Measurements from ENCODE around the gene MARCO. TPM values are rescaled to one million over a fixed set of nuclear protein-coding genes. Genes with fewer than 3 reads are reported as not detected.
"Not testable (repeated sequence)": the region's sequence is repeated elsewhere in the genome, so short reads cannot be mapped to it uniquely, and the experiment has no call there.

Gene MARCO
- total RNA-seq, 1 donor, result not detected

GRCh38 chr2:119029297-119029696 lies 87.3 kb downstream of the MARCO start:
- Histone ChIP-seq H3K36me3 (ENCODE audit: insufficient read depth, low read length) (no peaks in the 10 kb centered on the region), H3K4me1 (ENCODE audit: insufficient read depth, low read length) (no peaks in the 10 kb centered on the region), H4K20me1 (ENCODE audit: insufficient read depth, low read length) (no peaks in the 10 kb centered on the region), H3K27me3 (ENCODE audit: insufficient read depth, low read length) (peaks cover 3% of the 10 kb centered on the region), H3K79me2 (ENCODE audit: insufficient read depth, low read length) (no peaks in the 10 kb centered on the region), H3K4me3 (ENCODE audit: insufficient read depth, low read length) (no peak overlapping the region), H3K4me2 (ENCODE audit: insufficient read depth, low read length) (no peak overlapping the region), H3K9me3 (ENCODE audit: low read depth, low read length) (no peaks in the 10 kb centered on the region), H3K27ac (ENCODE audit: low read depth, low read length) (no peak overlapping the region), H2AFZ (ENCODE audit: low read length) (no peak overlapping the region)
- TF ChIP-seq, protein P1, sequence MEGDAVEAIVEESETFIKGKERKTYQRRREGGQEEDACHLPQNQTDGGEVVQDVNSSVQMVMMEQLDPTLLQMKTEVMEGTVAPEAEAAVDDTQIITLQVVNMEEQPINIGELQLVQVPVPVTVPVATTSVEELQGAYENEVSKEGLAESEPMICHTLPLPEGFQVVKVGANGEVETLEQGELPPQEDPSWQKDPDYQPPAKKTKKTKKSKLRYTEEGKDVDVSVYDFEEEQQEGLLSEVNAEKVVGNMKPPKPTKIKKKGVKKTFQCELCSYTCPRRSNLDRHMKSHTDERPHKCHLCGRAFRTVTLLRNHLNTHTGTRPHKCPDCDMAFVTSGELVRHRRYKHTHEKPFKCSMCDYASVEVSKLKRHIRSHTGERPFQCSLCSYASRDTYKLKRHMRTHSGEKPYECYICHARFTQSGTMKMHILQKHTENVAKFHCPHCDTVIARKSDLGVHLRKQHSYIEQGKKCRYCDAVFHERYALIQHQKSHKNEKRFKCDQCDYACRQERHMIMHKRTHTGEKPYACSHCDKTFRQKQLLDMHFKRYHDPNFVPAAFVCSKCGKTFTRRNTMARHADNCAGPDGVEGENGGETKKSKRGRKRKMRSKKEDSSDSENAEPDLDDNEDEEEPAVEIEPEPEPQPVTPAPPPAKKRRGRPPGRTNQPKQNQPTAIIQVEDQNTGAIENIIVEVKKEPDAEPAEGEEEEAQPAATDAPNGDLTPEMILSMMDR (IDR thresholded peaks at IDR 0.05; ENCODE audit: extremely low read depth, low read depth, low read length), result no peak
- no peak for DNase-seq (ENCODE audit: insufficient read length, low spot score, missing footprints)

DNA sequence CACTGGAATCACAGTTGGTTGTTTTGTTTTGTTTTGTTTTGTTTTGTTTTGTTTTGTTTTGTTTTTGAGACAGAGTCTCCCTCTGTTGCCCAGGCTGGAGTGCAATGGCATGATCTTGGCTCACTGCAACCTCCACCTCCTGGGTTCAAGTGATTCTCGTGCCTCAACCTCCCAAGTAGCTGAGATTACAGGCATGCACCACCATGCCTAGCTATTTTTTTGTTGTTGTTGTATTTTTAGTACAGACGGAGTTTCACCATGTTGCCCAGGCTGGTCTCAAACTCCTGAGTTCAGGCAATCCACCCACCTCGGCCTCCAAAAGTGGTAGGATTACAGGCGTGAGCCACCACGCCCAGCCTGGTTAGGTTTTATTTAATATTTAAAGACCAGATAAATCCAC lies 95.9 kb downstream of the MARCO start:
- H4K20me1 ChIP-seq (ENCODE audit: insufficient read depth, low read length); DNase-seq (ENCODE audit: insufficient read length, low spot score, missing footprints); H3K9me3 ChIP-seq (ENCODE audit: low read depth, low read length); H3K36me3 ChIP-seq (ENCODE audit: insufficient read depth, low read length); H3K4me2 ChIP-seq (ENCODE audit: insufficient read depth, low read length); H3K27ac ChIP-seq (ENCODE audit: low read depth, low read length); H3K4me1 ChIP-seq (ENCODE audit: insufficient read depth, low read length); H3K4me3 ChIP-seq (ENCODE audit: insufficient read depth, low read length); H3K79me2 ChIP-seq (ENCODE audit: insufficient read depth, low read length); H2AFZ ChIP-seq (ENCODE audit: low read length); H3K27me3 ChIP-seq (ENCODE audit: insufficient read depth, low read length): not testable (repeated sequence)

- Histone ChIP-seq H3K79me2 (ENCODE audit: insufficient read depth, low read length) (no peaks in the 10 kb centered on the region), H3K27me3 (ENCODE audit: insufficient read depth, low read length) (no peaks in the 10 kb centered on the region), H3K4me2 (ENCODE audit: insufficient read depth, low read length) (no peak overlapping the region), H3K9me3 (ENCODE audit: low read depth, low read length) (no peaks in the 10 kb centered on the region), H3K4me3 (ENCODE audit: insufficient read depth, low read length) (no peak overlapping the region), H4K20me1 (ENCODE audit: insufficient read depth, low read length) (no peaks in the 10 kb centered on the region), H3K4me1 (ENCODE audit: insufficient read depth, low read length) (no peaks in the 10 kb centered on the region), H2AFZ (ENCODE audit: low read length) (no peak overlapping the region), H3K27ac (ENCODE audit: low read depth, low read length) (no peak overlapping the region), H3K36me3 (ENCODE audit: insufficient read depth, low read length) (no peaks in the 10 kb centered on the region)
- TF ChIP-seq, protein P1 (IDR thresholded peaks at IDR 0.05; ENCODE audit: extremely low read depth, low read depth, low read length), result no peak
- DNase-seq (ENCODE audit: insufficient read length, low spot score, missing footprints), result no peak
These were observed 98.7 kb downstream of the MARCO start for GRCh38 chr2:119040730-119041129.

Other genes starting within 250 kb of the MARCO start
- gene EN1, start 94.5 kb upstream of the MARCO start, total RNA-seq, result 0.29 and 0.72 TPM in 2 replicates
- gene C1QL2, start 216.6 kb downstream of the MARCO start, total RNA-seq, result not detected in 2 replicates

All from osteoblast (primary cell).